ENCODE data around the gene ZNF397. TPM values are rescaled to one million over a fixed set of nuclear protein-coding genes. Genes with fewer than 3 reads are reported as not detected.

Gene ZNF397
- total and polyA plus RNA-seq, 2 experiments from 2014 or later: 6.5 to 10.6 TPM

DNA sequence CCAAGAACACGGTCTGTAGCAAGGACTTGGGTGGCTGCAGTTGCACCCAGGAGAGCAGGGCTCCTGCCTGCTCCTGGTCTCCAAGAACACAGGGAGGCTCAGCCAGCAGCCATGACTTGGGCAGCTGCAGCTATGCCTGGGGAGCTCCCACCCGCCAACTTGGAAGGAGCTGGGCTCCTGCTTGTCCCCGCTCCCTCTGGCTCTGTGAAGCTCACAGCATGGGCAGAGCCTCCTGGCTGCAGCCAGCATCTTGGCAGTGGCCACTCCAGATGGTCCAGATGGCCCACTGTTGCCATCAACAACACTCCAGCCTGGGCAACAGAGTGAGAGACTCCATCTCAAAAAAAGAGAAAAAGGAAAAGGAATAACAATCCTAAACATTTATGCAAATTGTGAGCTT lies 44.0 kb downstream of the ZNF397 start:
- TF ChIP-seq EZH2phosphoT487 (IDR thresholded peaks at IDR 0.05; ENCODE audit: insufficient read depth, low read depth): no peak
- no peak for TF ChIP-seq EZH2 (IDR thresholded peaks at IDR 0.05; ENCODE audit: insufficient read depth, poor library complexity, severe bottlenecking)
- in situ Hi-C loops (cut with MboI): no loop called here
- no peak for DNase-seq

DNA sequence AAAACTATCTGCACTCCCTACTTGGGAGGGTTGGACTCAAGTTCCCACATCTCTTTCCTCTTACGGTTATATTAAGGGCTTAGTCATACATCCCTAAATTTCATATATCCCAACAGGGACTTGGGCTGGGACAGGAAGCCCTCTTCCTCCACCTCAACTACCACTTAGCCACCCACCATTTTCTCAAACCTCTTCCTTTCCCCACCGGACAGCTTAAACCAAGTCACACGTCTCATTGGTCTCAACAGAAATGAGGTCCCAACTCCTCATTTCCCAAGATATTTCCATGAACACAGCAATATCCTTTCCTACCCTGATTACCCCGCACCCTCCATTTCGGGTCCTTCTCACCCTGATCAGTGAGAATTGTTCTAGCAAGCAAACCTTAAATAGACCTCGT lies 48.5 kb downstream of the ZNF397 start:
- peak; percentile 58 for DNase-seq
- Histone ChIP-seq H3K36me3 (ENCODE audit: low read depth) (no peaks in the 10 kb centered on the region), H3K4me1 (ENCODE audit: insufficient read depth) (peaks cover 11% of the 10 kb centered on the region), H2AFZ (peak overlapping the region; percentile 94), H3F3A (ENCODE audit: insufficient read depth) (peaks cover 6% of the 10 kb centered on the region; the same call in 1 of the 2 replicates), H3K9ac (peak overlapping the region; percentile 95), H3K9me2 (ENCODE audit: insufficient read depth) (no peaks in the 10 kb centered on the region), H3K27me3 (replicated peaks; ENCODE audit: insufficient read depth) (no peaks in the 10 kb centered on the region), H4K20me1 (ENCODE audit: insufficient read depth) (no peaks in the 10 kb centered on the region), H3K27ac (peak overlapping the region; percentile 70), H3K9me3 (ENCODE audit: low read depth) (no peaks in the 10 kb centered on the region), H3K4me3 (peak overlapping the region; percentile 97), H3K4me2 (ENCODE audit: unreplicated experiment) (peak overlapping the region; percentile 86), H3K79me2 (ENCODE audit: insufficient read depth) (peaks cover 98% of the 10 kb centered on the region)
- 1 to 2% methylated on average over 6 of the region's 6 CpGs for WGBS, 2 experiments (ENCODE audit: low coverage in 1 of 2, low lambda C conversion rate in 2 of 2, missing lambda C conversion rate in 2 of 2)
- in situ Hi-C loops (cut with MboI): no loop called here
- TF ChIP-seq EZH2phosphoT487 (IDR thresholded peaks at IDR 0.05; ENCODE audit: insufficient read depth, low read depth) (no peak), EZH2 (IDR thresholded peaks at IDR 0.05; ENCODE audit: insufficient read depth, poor library complexity, severe bottlenecking) (no peak)

More for the DNA sequence above, 44.0 kb downstream of the ZNF397 start:
- H3K9ac ChIP-seq: no peak overlapping the region
- peaks cover 15% of the 10 kb centered on the region for H3K4me1 ChIP-seq (ENCODE audit: insufficient read depth)
- no peaks in the 10 kb centered on the region for H3K27me3 ChIP-seq (replicated peaks; ENCODE audit: insufficient read depth)
- H3K79me2 ChIP-seq (ENCODE audit: insufficient read depth): peaks cover 89% of the 10 kb centered on the region
- 50 to 65% methylated on average over 3 of the region's 3 CpGs for WGBS, 2 experiments (ENCODE audit: low coverage in 1 of 2, low lambda C conversion rate in 2 of 2, missing lambda C conversion rate in 2 of 2)
- H2AFZ ChIP-seq: no peak overlapping the region
- peaks cover 26% of the 10 kb centered on the region for H3F3A ChIP-seq (ENCODE audit: insufficient read depth)
- H3K4me2 ChIP-seq (ENCODE audit: unreplicated experiment): no peak overlapping the region
- H3K9me3 ChIP-seq (ENCODE audit: low read depth): no peaks in the 10 kb centered on the region
- H3K9me2 ChIP-seq (ENCODE audit: insufficient read depth): no peaks in the 10 kb centered on the region
- H3K4me3 ChIP-seq: no peak overlapping the region
- no peaks in the 10 kb centered on the region for H3K36me3 ChIP-seq (ENCODE audit: low read depth)
- no peak overlapping the region for H3K27ac ChIP-seq
- no peaks in the 10 kb centered on the region for H4K20me1 ChIP-seq (ENCODE audit: insufficient read depth)

DNA sequence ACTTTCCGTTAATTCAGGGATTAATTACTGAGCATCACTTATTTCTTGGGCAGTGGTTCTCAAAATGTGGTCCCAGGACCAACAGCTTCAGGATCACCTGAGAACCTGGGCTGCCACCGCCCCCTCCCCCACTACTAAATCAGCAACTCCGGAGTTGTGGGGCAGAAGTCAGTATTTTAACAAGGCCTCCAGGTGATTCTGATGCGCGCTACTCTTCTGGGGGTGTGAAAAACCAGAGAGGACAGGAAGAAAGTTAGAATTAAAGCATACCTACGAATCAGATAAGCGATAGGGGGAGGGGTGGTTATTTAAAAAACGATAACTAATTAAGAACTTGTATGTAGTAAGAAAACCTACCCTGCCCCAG lies 48.9 kb downstream of the ZNF397 start:
- no peaks in the 10 kb centered on the region for H3K9me2 ChIP-seq (ENCODE audit: insufficient read depth)
- peak overlapping the region; percentile 95 for H3K9ac ChIP-seq
- H3K79me2 ChIP-seq (ENCODE audit: insufficient read depth): peaks cover 98% of the 10 kb centered on the region
- H3K9me3 ChIP-seq (ENCODE audit: low read depth): no peaks in the 10 kb centered on the region
- no peaks in the 10 kb centered on the region for H4K20me1 ChIP-seq (ENCODE audit: insufficient read depth)
- in situ Hi-C loops (cut with MboI): no loop called here
- peaks cover 6% of the 10 kb centered on the region; the same call in 1 of the 2 replicates for H3F3A ChIP-seq (ENCODE audit: insufficient read depth)
- peak overlapping the region; percentile 70 for H3K27ac ChIP-seq
- 1 to 2% methylated on average over 8 of the region's 8 CpGs for WGBS, 2 experiments (ENCODE audit: low coverage in 1 of 2, low lambda C conversion rate in 2 of 2, missing lambda C conversion rate in 2 of 2)
- no peak for DNase-seq
- H3K4me3 ChIP-seq: peak overlapping the region; percentile 97
- peak overlapping the region; percentile 94 for H2AFZ ChIP-seq
- TF ChIP-seq EZH2 (IDR thresholded peaks at IDR 0.05; ENCODE audit: insufficient read depth, poor library complexity, severe bottlenecking) (no peak), EZH2phosphoT487 (IDR thresholded peaks at IDR 0.05; ENCODE audit: insufficient read depth, low read depth) (no peak)
- peaks cover 11% of the 10 kb centered on the region for H3K4me1 ChIP-seq (ENCODE audit: insufficient read depth)
- H3K27me3 ChIP-seq (replicated peaks; ENCODE audit: insufficient read depth): no peaks in the 10 kb centered on the region
- H3K36me3 ChIP-seq (ENCODE audit: low read depth): peaks cover 1% of the 10 kb centered on the region
- peak overlapping the region; percentile 86 for H3K4me2 ChIP-seq (ENCODE audit: unreplicated experiment)

DNA sequence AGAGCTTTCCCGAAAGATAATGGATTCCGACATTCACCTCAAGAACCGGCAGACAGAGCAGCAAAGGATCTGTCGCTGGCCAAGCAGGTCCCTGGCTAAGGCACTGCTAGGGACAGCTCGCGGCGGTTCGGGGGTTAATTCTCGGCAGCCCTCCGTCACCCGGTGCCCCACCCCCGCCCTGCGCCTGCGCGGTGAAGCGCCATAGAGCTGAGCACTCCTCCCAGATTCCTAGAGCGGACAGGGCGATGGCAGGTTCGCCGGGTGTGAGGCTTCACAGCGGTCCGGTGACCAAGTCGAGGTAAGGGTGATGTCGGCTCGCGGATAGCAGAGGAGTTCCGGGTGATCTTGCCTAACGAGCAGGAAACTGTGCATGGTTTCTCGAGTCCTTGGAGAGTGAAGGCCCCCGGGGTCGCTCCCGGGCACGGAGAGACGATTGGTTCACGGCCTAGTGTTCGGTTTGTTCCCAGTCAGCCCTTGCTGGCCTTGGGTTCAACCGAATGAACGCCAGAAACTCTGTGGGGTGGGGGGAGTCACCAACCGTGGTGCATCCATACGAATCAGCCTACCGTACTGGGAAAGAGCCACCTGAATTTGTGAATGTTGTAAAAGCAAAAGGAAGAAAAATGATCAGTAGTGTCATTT lies 49.4 kb downstream of the ZNF397 start, which contains the start of gene ZSCAN30:
Gene ZSCAN30, minus strand, starts transcription at position 136 of the 642 bp plus-strand sequence. CDS start 25,877 bp downstream, outside the sequence.
- H3K79me2 ChIP-seq (ENCODE audit: insufficient read depth): peaks cover 98% of the 10 kb centered on the region
- in situ Hi-C loops (cut with MboI): no loop called here

More for the DNA sequence above, 49.4 kb downstream of the ZNF397 start, which contains the start of gene ZSCAN30:
- Histone ChIP-seq H4K20me1 (ENCODE audit: insufficient read depth) (no peaks in the 10 kb centered on the region), H3K27me3 (replicated peaks; ENCODE audit: insufficient read depth) (no peaks in the 10 kb centered on the region), H3K4me2 (ENCODE audit: unreplicated experiment) (peak within 1 kb of the TSS; percentile 86), H2AFZ (peak within 1 kb of the TSS; percentile 94), H3K9me3 (ENCODE audit: low read depth) (no peaks in the 10 kb centered on the region), H3F3A (ENCODE audit: insufficient read depth) (peaks cover 6% of the 10 kb centered on the region; the same call in 1 of the 2 replicates), H3K36me3 (ENCODE audit: low read depth) (peaks cover 6% of the 10 kb centered on the region), H3K9ac (peak within 1 kb of the TSS; percentile 95), H3K27ac (peak within 1 kb of the TSS; percentile 70), H3K4me1 (ENCODE audit: insufficient read depth) (peaks cover 11% of the 10 kb centered on the region), H3K4me3 (peak within 1 kb of the TSS; percentile 97), H3K9me2 (ENCODE audit: insufficient read depth) (no peaks in the 10 kb centered on the region)
- TF ChIP-seq EZH2phosphoT487 (IDR thresholded peaks at IDR 0.05; ENCODE audit: insufficient read depth, low read depth) (no peak), EZH2 (IDR thresholded peaks at IDR 0.05; ENCODE audit: insufficient read depth, poor library complexity, severe bottlenecking) (no peak)
- 1% methylated on average over 40 to 41 of the region's 41 CpGs for WGBS, 2 experiments (ENCODE audit: low coverage in 1 of 2, low lambda C conversion rate in 2 of 2, missing lambda C conversion rate in 2 of 2)
- DNase-seq: peak; percentile 96

Data from GM23248 (cell line).